ENCODE data around the gene ZNF446. TPM values are rescaled to one million over a fixed set of nuclear protein-coding genes. Genes with fewer than 3 reads are reported as not detected.
A peak's percentile ranks its signal among the peaks of the same experiment; 100 is the strongest.
"Not testable (repeated sequence)": the region's sequence is repeated elsewhere in the genome, so short reads cannot be mapped to it uniquely, and the experiment has no call there.

Gene ZNF446
- 7.0 TPM for polyA plus RNA-seq (ENCODE audit: insufficient read length)

DNA sequence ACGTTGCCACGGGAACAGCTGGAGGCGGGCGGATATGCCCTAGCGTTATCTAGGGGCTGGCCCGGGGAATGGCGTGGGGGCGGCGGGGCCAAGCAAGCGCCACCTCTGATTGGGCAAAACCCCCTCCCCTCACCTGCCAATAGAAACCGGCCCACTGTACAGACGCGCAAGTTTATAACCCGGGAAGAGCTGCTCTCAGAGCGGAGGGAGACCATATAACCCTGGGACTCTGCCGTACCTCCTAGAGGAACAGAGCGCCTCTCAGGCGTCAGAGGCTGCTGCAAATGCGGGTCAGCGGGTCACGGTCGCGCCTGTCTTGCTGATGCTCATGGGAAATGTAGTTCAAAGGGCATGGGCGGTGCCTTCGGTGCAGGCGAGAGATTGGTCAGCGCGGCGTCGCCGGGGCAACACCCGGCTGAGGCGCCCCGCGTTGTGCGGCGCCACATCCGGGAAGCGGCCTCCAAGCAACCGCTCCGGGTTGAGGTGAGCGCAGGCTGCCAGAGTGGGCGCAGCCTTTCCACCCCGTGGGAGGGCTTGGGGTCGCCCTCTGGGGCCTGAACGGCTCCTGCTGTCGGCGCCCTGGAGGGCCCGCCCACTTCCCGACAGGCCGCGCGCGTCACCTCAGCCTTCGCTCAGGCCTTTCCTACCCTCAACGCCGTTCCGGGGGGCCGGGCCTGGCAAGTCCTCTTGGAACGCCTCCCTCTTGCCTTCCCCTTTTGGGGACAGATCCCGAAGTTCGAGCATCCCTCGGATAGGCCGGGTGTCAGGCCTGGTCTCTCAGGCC is at the start of gene ZNF446:
ZNF446 (plus strand) TSS at position 639 of the 784 bp plus-strand sequence. CDS start 867 bp downstream, outside the sequence.
- peak; percentile 94 for DNase-seq (ENCODE audit: low read depth)

DNA sequence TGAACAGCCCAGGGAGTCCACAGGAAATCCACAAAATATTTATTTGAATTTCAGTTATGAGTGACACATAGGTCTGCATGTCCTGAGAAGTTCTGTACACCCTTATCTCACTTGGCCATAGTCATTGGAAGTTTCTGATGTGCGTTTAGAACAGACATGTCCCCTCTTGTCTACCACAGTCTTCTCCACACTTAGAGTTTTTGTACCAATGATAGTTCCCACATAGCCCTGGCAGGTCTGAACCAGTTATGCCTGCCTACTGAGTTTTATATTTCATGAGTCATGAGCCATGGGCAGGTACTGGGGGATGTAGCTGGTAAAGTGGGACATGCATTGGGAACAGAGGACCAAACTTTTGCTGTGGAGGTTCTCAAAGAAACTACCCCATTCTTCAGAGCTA is 47.5 kb upstream of the ZNF446 start:
- no peak for DNase-seq (ENCODE audit: low read depth)

DNA sequence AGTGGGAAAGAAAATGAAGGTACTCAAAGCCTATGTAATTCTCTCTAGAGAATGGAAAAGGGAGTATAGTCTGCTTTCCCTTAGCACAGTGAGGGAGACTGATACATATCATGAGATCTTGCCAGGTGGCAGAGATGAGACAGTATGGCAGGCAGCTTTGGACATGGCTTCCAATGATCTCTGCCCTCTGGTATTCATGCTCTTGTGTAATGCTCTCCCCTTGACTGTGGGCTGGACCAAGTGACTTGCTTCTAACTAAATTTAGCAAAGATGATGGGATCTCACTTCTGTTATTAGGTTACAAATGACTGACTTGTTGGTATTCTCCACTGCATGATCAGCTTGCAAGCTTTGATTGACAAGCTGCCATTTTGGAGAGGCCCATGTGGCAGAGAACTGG is 46.4 kb upstream of the ZNF446 start:
- DNase-seq (ENCODE audit: low read depth) = no peak

DNA sequence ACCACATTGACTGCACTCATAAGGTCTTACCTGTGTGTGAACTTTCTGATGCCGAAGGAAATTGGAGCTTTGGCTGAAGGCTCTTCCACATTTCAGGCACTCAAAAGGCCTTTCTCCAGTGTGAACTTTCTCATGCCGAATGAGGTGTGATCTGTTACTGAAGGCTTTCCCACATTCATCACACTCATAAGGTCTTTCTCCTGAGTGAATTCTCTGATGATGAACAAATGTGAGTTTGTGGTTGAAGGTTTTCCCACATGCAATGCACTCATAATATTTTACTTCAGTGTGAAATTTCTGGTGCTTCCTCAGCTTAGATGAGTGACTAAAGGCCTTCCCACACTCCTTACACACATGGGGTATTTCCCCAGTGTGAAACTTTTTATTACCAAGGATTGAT is 41.9 kb upstream of the ZNF446 start:
- no peak for DNase-seq (ENCODE audit: low read depth)

DNA sequence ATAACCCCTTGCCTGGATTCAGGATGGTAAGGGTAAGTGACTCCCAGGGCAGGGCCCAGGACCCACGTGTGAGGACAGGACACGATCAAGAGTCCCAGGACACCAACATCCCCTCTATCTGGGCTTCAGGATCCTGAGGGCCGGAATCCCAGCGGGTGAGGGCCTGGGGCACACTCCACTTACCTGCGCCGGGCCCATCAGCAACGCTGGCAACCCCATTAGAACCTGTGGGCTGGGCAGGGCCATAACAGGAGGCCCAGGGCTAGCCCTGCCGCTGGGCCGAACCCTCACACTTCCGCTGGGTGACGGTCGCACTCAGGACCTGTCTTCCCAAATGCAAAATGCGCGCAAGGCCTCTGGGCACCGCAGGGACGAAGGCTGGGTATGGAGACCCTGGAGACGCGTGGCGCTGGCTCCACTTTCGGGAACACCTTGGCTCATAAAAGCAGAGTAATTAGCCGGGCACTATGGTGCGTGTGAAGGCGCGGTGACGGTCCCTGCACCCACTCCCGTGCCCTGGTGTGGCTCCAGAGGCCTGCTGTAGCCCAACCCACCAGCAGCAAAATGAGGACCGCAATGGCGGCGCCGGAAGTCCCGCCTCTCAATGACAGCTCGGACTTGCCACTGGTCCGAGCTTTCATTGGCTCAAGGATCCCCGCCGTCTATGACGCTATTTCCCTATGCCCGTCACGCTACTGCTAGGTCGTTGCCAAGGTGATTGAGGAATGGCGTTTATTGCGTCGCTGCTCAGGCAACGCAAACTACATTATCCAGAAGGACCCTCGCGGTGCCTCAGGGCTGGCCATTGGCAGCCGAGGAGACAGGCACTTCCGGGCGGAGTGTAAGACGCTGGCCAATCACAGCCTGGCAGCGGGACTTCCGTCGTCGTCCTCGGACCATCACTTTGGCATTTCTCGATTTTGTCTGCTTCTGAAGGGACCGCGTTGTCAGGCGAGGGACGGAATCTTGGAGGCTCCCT is 36.3 kb upstream of the ZNF446 start, which contains the start of gene ZNF132:
ZNF132 (minus strand) TSS at position 578 of the 979 bp plus-strand sequence; CDS start at position 246, 332 bp downstream.
- DNase-seq (ENCODE audit: low read depth) = peak; percentile 99

DNA sequence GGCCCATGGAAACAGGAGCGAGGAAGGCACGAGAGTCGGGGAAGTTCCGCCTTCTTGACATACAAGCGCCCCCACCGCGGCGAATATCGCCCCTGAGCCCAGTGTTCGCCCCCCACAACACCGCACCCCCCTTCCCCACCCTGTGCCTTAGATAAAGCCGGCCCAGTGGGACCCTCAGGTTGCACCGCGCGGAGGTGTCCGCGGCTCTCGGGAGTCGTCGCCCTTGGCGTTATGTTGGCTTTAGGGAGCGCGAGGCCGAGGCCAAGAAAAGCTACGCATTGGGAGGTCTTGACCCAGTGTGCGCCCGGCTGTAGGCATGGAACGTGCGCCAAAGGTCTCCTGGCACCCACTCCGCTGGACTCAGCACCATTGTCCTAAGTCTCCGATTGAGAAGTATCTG is 35.6 kb upstream of the ZNF446 start:
- DNase-seq (ENCODE audit: low read depth) = no peak

DNA sequence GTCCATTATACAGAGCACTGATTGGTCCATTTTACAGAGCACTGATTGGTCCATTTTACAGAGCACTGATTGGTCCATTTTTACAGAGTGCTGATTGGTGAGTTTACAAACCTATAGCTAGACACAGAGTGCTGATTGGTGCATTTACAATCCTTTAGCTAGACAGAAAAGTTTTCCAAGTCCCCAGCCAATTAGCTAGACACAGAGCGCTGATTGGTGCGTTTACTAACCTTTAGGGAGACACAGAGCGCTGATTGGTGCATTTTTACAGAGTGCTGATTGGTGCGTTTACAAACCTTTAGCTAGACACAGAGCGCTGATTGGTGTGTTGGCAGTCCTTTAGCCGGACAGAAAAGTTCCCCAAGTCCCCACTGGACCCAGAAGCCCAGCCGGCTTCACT is 33.2 kb upstream of the ZNF446 start:
- not testable (repeated sequence) for DNase-seq (ENCODE audit: low read depth)

DNA sequence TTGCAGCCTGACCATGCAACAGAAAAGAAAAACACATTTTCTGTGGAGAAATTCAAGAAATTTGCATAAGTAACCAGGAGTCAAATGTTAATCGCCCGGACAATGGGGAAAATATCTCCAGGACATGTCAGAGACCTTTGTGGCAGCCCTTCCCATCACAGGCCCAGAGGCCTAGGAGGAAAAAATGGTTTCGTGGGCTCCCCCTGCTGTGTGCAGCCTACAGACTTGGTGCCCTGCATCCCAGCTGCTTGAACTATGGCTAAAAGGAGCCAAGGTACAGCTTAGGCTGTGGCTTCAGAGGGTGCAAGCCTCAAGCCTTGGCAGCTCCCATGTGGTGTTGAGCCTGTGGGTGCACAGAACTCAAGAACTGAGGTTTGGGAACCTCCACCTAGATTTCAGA is 27.3 kb upstream of the ZNF446 start:
- DNase-seq (ENCODE audit: low read depth) = not testable (repeated sequence)

DNA sequence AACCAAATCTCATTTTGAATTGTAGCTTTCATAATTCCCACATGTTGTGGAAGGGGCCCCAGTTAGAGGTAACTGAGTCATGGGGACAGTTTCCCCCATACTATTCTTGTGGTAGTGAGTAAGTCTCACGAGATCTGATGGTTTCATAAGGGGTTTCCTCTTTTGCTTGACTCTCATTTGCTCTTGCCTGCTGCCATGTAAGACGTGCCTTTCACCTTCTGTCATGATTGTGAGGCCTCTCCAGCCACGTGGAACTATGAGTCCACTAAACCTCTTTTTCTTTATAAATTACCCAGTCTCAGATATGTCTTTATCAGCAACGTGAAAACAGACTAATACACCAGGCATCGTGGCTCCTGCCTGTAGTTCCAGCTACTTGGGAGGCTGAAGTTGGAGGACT is 26.2 kb upstream of the ZNF446 start:
- not testable (repeated sequence) for DNase-seq (ENCODE audit: low read depth)

DNA sequence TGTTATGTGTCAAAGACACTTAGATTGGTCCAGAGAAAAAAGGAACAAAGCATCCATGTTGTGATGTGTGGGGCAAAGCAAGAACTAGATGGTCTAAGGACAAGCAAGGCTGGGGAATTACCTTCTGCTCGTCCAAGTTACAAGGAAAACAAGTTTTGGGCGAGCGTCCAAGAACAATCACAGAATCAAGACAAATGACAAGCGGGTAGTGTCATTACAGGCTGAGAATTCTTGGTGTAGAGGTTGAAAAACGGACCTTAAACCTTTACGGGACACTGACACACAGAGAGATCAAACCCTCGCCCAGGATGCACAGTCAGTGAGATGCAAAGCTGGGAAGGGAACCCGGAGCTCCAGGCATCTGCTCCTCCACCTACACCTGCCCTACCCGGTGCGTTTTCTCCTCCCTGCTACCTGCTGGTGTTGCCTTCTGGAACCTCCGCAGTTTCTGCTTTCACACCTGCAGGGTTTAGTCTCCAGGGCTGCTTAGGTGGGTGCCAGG is 25.2 kb upstream of the ZNF446 start:
- DNase-seq (ENCODE audit: low read depth) = no peak

DNA sequence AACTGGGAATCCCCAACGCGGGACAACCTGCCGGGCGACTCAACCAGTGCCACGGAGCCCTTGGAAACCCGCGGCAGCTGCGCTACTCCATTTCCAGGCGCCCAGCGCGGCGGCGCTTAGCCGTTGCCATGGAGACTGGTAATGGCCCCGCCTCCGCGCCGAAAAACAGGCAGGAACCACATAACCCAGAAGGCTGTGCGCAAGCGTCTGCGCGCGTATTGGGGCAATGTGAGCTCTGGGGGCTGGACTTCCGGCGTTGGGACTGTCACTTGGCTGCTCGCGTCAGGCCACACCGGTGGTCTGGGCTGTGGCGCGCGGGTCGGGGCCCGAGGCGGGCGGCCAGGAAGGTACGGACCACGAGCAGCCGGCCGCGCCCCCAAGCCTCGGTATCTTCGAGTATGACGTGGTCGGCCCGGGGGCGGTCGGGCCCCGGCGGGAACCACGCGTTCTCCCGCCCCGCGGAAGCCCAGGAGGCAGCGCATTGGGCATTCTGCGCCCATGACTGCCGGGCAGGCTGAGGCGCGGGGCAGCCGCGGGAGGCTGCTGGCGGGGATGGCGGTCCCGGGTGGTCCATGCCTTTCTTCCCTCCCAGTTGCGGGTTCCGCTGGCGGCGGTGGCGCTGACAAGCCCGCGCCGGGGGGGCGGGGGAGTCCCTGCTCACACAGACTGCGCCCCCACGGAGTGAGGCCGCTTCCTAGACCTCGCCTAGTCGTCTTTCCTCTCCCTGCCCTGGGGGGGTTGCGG is 24.6 kb upstream of the ZNF446 start, which contains the start of gene ZNF324B:
ZNF324B (plus strand) TSS at position 265 of the 744 bp plus-strand sequence. CDS start 2,080 bp downstream, outside the sequence.
- DNase-seq (ENCODE audit: low read depth) = peak; percentile 91

DNA sequence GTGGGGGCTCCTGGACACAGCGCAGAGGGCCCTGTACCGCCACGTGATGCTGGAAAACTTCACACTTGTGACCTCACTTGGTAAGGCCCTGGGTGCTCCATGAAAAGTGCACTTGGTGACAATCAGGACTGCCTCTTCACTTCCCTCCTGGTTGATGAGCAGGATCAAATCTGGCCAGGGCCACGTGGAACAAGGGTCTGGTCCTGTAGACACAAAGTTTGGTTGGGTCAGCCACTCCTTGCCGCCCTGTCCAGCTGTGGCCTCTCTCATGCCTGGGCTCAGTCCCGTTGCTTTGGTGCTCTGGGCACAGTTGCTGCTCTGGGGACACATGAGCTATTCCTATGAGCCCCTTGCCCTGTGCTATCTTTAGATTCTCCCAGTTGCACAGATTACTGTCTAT is 22.4 kb upstream of the ZNF446 start:
- no peak for DNase-seq (ENCODE audit: low read depth)

DNA sequence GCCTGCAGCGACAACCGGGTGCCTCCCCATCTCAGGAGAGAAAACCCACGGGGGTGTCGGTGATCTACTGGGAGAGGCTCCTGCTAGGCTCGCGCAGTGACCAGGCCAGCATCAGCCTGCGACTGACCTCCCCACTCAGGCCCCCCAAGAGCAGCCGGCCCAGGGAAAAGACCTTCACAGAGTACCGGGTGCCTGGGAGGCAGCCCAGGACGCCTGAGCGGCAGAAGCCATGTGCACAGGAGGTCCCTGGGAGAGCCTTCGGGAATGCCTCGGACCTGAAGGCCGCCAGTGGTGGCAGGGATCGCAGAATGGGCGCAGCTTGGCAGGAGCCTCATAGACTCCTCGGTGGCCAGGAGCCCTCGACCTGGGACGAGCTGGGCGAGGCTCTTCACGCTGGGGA is 20.8 kb upstream of the ZNF446 start:
- no peak for DNase-seq (ENCODE audit: low read depth)

DNA sequence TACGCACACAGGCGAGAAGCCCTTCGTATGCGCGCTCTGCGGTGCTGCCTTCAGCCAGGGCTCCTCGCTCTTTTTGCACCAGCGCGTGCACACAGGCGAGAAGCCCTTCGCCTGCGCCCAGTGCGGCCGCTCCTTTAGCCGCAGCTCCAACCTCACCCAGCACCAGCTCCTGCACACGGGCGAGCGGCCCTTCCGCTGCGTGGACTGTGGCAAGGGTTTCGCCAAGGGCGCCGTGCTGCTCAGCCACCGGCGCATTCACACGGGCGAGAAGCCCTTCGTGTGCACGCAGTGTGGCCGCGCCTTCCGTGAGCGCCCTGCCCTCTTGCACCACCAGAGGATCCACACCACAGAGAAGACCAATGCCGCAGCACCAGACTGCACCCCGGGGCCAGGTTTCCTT is 20.0 kb upstream of the ZNF446 start:
- DNase-seq (ENCODE audit: low read depth) = no peak

DNA sequence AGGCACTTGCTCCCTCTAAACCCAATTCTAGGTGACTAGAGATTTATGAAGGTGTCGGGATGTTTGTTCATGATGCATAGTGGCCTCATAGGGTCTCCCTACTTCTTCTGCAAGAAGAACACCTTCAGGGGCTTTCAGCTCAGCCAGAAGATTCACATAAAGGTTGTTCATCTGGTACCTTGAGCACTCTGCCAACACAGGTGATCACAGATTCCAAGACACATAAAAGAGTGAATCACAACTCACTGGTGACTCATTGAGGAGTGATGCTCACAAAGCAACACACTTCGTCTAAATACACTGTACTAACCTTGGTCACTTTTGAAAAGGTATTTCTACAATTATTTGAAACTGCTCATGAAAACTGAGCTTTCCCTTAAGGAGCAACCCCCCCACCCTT is 16.1 kb upstream of the ZNF446 start:
- no peak for DNase-seq (ENCODE audit: low read depth)

DNA sequence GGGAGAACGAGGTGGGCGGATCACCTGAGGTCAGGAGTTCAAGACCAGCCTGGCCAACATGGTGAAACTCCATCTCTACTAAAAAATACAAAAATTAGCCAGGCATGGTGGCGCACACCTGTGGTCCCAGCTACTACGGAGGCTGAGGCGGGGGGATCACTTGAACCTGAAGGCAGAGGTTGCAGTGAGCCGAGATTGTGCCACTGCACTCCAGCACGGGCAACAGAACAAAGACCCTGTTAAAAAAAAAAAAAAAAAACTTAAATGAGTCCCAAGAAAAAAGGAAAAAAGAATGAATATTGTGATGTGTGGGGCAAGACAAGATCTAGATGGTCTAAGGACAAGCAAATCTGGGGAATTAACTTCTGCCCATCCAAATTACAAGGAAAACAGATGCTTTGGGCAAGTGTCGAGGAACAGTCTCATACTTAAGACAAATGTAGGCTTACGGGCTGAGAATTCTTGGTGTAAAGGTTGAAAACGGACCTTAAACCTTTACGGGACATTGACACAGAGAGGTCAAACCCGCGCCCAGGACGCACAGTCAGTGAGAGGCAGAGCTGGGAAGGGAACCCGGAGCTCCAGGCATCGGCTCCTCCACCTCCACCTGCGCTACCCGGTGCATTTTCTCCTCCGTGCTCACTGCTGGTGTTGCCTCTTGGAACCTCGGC is 9.9 kb upstream of the ZNF446 start:
- no peak for DNase-seq (ENCODE audit: low read depth)

DNA sequence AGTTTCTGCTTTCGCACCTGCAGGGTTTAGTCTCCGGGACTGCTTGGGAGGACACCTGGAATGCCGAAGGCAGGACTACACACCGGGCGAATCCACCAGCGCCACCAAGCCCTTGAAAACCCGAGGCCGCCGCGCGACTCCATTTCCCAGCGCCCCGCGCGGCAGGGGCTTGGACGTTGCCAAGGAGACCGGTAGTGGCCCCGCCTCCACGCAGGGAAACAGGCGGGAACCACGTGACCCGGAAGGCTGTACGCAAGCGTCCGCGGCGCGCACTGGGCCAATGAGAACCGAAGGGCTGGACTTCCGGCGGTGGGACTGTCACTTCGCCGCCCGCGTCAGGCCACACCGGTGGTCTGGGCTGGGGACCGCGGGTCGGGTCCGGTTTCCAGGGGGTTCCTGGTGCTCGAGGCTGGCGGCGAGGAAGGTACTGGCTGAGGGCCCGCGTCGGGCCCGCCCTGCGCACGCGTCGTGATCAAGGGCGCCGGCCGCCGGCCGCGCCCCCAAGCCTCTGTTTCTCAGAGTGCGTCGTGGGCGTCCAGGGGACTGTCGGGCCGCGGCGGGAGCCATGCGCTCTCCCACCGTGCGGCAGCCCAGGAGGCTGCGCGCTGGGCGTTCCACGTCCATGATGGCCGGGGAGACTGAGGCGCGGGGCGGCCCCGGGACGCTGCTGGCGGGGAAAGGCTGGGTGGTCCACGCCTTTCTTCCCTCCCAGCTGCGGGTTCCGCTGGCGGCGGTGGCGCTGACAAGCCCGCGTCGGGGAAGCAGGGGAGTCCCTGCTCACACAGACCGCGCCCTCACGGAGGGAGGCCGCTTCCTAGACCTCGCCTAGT is 9.2 kb upstream of the ZNF446 start, which contains the start of gene ZNF324:
ZNF324 (plus strand) TSS at position 321 of the 830 bp plus-strand sequence. CDS start 2,106 bp downstream, outside the sequence.
- DNase-seq (ENCODE audit: low read depth) = peak; percentile 93

DNA sequence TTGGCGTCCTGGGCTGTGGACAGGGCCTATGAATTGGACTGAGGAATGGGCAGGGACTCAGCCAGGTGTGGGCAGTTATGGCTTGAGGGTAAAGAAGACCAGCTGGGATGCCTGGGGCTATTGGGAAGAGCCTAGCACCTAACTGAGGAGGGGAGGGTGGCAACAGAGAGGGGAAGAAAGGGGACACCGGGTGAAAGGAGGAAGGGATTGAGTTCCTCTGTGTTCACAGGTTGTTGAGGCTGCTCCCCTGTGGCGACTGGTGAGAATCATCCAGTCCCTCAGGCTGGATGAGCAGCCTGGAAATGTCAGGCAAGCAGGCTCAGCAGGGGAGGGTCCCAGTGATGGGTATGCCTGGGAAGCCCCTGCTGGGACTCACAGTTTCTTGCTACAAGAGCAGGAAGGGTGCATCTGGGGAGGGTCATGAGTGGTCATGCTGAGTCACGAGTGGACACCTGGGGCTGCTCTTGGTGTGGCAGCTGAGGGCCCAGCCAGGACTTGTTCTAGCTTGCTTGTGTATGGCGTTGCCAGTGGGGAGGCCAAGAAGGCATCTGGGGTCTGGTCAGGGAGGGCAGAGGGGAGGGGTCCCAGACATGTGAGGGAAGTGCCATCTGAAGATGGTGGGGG is 7.8 kb upstream of the ZNF446 start:
- no peak for DNase-seq (ENCODE audit: low read depth)
